IMR-90 (cell line): ENCODE measurements around the gene TM4SF4. TPM values are rescaled to one million over a fixed set of nuclear protein-coding genes. Genes with fewer than 3 reads are reported as not detected.

Experiments
- ATAC-seq: fragments of 200-7000 bp; cut with Tn5 transposase; 2 replicates; pipeline ENCODE4 v1.9.1; 2020; ENCODE audit warnings: low read depth, mild to moderate bottlenecking, moderate library complexity
- BruUV-seq: library from RNA; stranded (reverse); fragments of 400-500 nt; replicated peaks from 2 replicates; lab custom pipeline; 2021; lab: Mats Ljungman, UMichigan
- CTCF ChIA-PET: fragments of 300-600 bp; formaldehyde crosslinking; extraction: SDS; loops from one replicate; lab custom pipeline; 2021; ENCODE audit warnings: antibody characterized with exemption; lab: Yijun Ruan, JAX
- POLR2A ChIA-PET: fragments of 300-600 bp; sonication (Branson Sonifier 250); formaldehyde crosslinking; loops from one replicate; lab custom pipeline; 2022; ENCODE audit warnings: antibody characterized with exemption; ENCODE audit not compliant: unreplicated experiment; lab: Charles Lee
- DNase-seq: peaks from one replicate; pipeline ENCODE4 v3.0.0; 2013
- H2AFZ ChIP-seq: replicated peaks from 2 replicates; pipeline ENCODE3; 2013; ENCODE audit warnings: low read length, mild to moderate bottlenecking; ENCODE audit not compliant: poor library complexity
- H2AK5ac ChIP-seq: 2 replicates; pipeline ENCODE4 v1.6.1; 2013; ENCODE audit warnings: low read depth, low read length, inconsistent platforms
- H2AK9ac ChIP-seq: replicated peaks from 2 replicates; pipeline ENCODE3; 2013; ENCODE audit warnings: mild to moderate bottlenecking, low read depth, low read length, moderate library complexity; ENCODE audit not compliant: poor library complexity
- H2BK120ac ChIP-seq: 2 replicates; pipeline ENCODE4 v1.6.1; 2013; ENCODE audit warnings: low read depth, low read length, inconsistent platforms
- H2BK15ac ChIP-seq: 3 replicates; pipeline ENCODE4 v1.6.1; 2013; ENCODE audit warnings: low read depth, low read length, inconsistent platforms
- H2BK20ac ChIP-seq: 2 replicates; pipeline ENCODE4 v1.6.1; 2013; ENCODE audit warnings: low read depth, mild to moderate bottlenecking, inconsistent platforms, low read length, moderate library complexity
- H2BK5ac ChIP-seq: 2 replicates; pipeline ENCODE4 v1.6.1; 2013; ENCODE audit warnings: mild to moderate bottlenecking, low read depth, low read length, inconsistent platforms; ENCODE audit not compliant: poor library complexity, severe bottlenecking
- H3K14ac ChIP-seq: replicated peaks from 2 replicates; pipeline ENCODE4 v1.6.1; 2013; ENCODE audit warnings: low read depth, low read length, inconsistent platforms
- H3K18ac ChIP-seq: 2 replicates; pipeline ENCODE4 v1.6.1; 2013; ENCODE audit warnings: low read depth, low read length, control low read depth
- H3K23ac ChIP-seq: 2 replicates; pipeline ENCODE4 v1.6.1; 2013; ENCODE audit warnings: low read depth, low read length, inconsistent platforms
- H3K27ac ChIP-seq: 2 replicates; pipeline ENCODE4 v1.5.1; 2013; ENCODE audit warnings: mild to moderate bottlenecking, control low read depth, low read length; ENCODE audit not compliant: insufficient read depth
- H3K27me3 ChIP-seq: 2 replicates; pipeline ENCODE4 v1.6.1; 2013; ENCODE audit warnings: low read length; ENCODE audit not compliant: control insufficient read depth, insufficient read depth
- H3K36me3 ChIP-seq: 2 replicates; pipeline ENCODE4 v1.6.1; 2013; ENCODE audit warnings: low read length, mixed read lengths; ENCODE audit not compliant: control insufficient read depth, insufficient read depth
- H3K4ac ChIP-seq: 2 replicates; pipeline ENCODE4 v1.6.1; 2013; ENCODE audit warnings: low read depth, low read length, inconsistent platforms
- H3K4me1 ChIP-seq: 2 replicates; pipeline ENCODE4 v1.6.1; 2013; ENCODE audit warnings: low read length, mixed read lengths; ENCODE audit not compliant: control insufficient read depth, insufficient read depth
- H3K4me2 ChIP-seq: 2 replicates; pipeline ENCODE4 v1.6.1; 2013; ENCODE audit warnings: low read depth, mild to moderate bottlenecking, control low read depth, low read length, moderate library complexity
- H3K4me3 ChIP-seq: 2 replicates; pipeline ENCODE4 v1.5.1; 2013; ENCODE audit warnings: low read depth, mild to moderate bottlenecking, control low read depth, low read length, moderate library complexity; ENCODE audit not compliant: insufficient read depth
- H3K56ac ChIP-seq: 2 replicates; pipeline ENCODE4 v1.6.1; 2013; ENCODE audit warnings: low read length, inconsistent platforms; ENCODE audit not compliant: insufficient read depth; ENCODE audit errors: extremely low read depth
- H3K79me1 ChIP-seq, 2 experiments: 2 replicates each; pipeline ENCODE4 v1.6.1; 2013; ENCODE audit warnings: low read length in 2 of 2, inconsistent platforms in 1 of 2, low read depth in 1 of 2
- H3K9ac ChIP-seq: 2 replicates; pipeline ENCODE4 v1.6.1; 2013; ENCODE audit warnings: low read depth, low read length, control low read depth
- H3K9me1 ChIP-seq: 2 replicates; pipeline ENCODE4 v1.6.1; 2013; ENCODE audit warnings: low read length, inconsistent platforms; ENCODE audit not compliant: insufficient read depth
- H3K9me3 ChIP-seq: 2 replicates; pipeline ENCODE4 v1.6.1; 2013; ENCODE audit warnings: low read length; ENCODE audit not compliant: control insufficient read depth, insufficient read depth
- H4K20me1 ChIP-seq: 2 replicates; pipeline ENCODE4 v1.6.1; 2013; ENCODE audit warnings: low read length, inconsistent platforms; ENCODE audit not compliant: insufficient read depth
- H4K5ac ChIP-seq: 2 replicates; pipeline ENCODE4 v1.6.1; 2013; ENCODE audit warnings: mild to moderate bottlenecking, low read depth, low read length, control low read depth
- H4K8ac ChIP-seq, 2 experiments: 2 replicates each; pipeline ENCODE4 v1.6.1; 2013; ENCODE audit warnings: low read depth in 2 of 2, low read length in 2 of 2, control low read depth in 1 of 2, inconsistent platforms in 1 of 2
- H4K91ac ChIP-seq: 2 replicates; pipeline ENCODE4 v1.6.1; 2013; ENCODE audit warnings: low read depth, low read length, inconsistent platforms; ENCODE audit not compliant: insufficient read depth
- BHLHE40 ChIP-seq: fragments of 150-350 bp; IDR thresholded peaks from 2 replicates; pipeline ENCODE4 v1.6.1; 2016; ENCODE audit warnings: mild to moderate bottlenecking, low read depth, low read length
- CEBPB ChIP-seq: IDR thresholded peaks from 2 replicates; pipeline ENCODE4 v1.6.1; 2012; ENCODE audit warnings: low read depth, low read length, improper control_type of control experiment
- CHD1 ChIP-seq: IDR thresholded peaks from 2 replicates; pipeline ENCODE4 v1.6.1; 2012; ENCODE audit warnings: low read depth, low read length, improper control_type of control experiment
- CTCF ChIP-seq: conservative IDR thresholded peaks from 2 replicates; pipeline ENCODE4 v1.5.1; 2012; ENCODE audit warnings: mild to moderate bottlenecking, low read depth, low read length, improper control_type of control experiment
- MAFK ChIP-seq: IDR thresholded peaks from 2 replicates; pipeline ENCODE4 v1.6.1; 2012; ENCODE audit warnings: low read depth, low read length, improper control_type of control experiment
- MXI1 ChIP-seq: IDR thresholded peaks from 2 replicates; pipeline ENCODE4 v1.6.1; 2012; ENCODE audit warnings: low read depth, mild to moderate bottlenecking, low read length, moderate library complexity, borderline replicate concordance
- NFE2L2 ChIP-seq: fragments of 150-350 bp; IDR thresholded peaks from 2 replicates; pipeline ENCODE4 v1.6.1; 2016; ENCODE audit warnings: low read depth, mild to moderate bottlenecking, low read length
- RFX5 ChIP-seq: IDR thresholded peaks from 2 replicates; pipeline ENCODE4 v1.8.0; 2012; ENCODE audit warnings: low read depth, mild to moderate bottlenecking, low read length, moderate library complexity
- WGBS, 2 experiments: methylation state at CpG; one replicate each; pipeline versions ENCODE4 v1.1.5 to v1.1.7; 2013; ENCODE audit warnings: missing lambda C conversion rate in 2 of 2; ENCODE audit not compliant: insufficient read length in 1 of 2; ENCODE audit errors: extremely low coverage in 2 of 2; 5-methylcytosine and 5-hydroxymethylcytosine counted together
- dilution Hi-C: fragments of 300-500 bp; cut with HindIII; formaldehyde crosslinking; loops from one replicate; pipeline ENCODE4 v1.14.3; 2018; ENCODE audit warnings: low sequenced_read_pairs; ENCODE audit not compliant: unreplicated experiment
- in situ Hi-C: fragments of 300-500 bp; cut with MboI; formaldehyde crosslinking; loops from 3 replicates; pipeline ENCODE4 v1.14.3; 2019; ENCODE audit warnings: low sequenced_read_pairs, inconsistent platforms, mixed read lengths
- intact Hi-C: fragments of 100-400 bp; cut with micrococcal nuclease; formaldehyde crosslinking; loops from 2 replicates; pipeline ENCODE4 v1.10.0; 2022
- polyA plus RNA-seq, 3 experiments: library from polyadenylated mRNA; depleted of rRNA; stranded (reverse); fragments of >200 nt; gene quantifications; 2 replicates each; pipeline ENCODE4 v1.2.3, GENCODE V29; 2012; ENCODE audit warnings: low replicate concordance in 1 of 3
- total RNA-seq: library from RNA; depleted of rRNA; stranded (reverse); fragments of >200 nt; gene quantifications from 2 replicates; pipeline ENCODE4 v1.2.3, GENCODE V29; 2012

The TM4SF4 gene
- total and polyA plus RNA-seq, 2 of the 4 experiments (the other 2 are of a cell fraction) = 0.60 to 1.6 TPM

- peak overlapping the region; percentile 77 for H2AFZ ChIP-seq
Measured at GRCh38 chr3:149465351-149465883, 9.1 kb upstream of the TM4SF4 start.

More at GRCh38 chr3:149465351-149465883, 9.1 kb upstream of the TM4SF4 start:
- Histone ChIP-seq H3K4me3 (no peak overlapping the region), H3K36me3 (no peaks in the 10 kb centered on the region), H3K9ac (peak overlapping the region; percentile 28; the same call in 1 of the 2 replicates), H3K4me2 (no peak overlapping the region), H3K23ac (peak overlapping the region; percentile 72; the same call in 1 of the 2 replicates), H3K9me3 (no peaks in the 10 kb centered on the region), H2BK5ac (peak overlapping the region; percentile 85), H3K18ac (peak overlapping the region; percentile 99), H4K5ac (peak overlapping the region; percentile 95), H4K91ac (peak overlapping the region; percentile 88), H3K9me1 (peaks cover 20% of the 10 kb centered on the region), H3K14ac (peak overlapping the region; percentile 99), H3K79me1 (0 out of 4 replicates have a peak, but pooled peaks cover 0 to 5% of the 10 kb centered on the region in 2 experiments), H2AK5ac (peak overlapping the region; percentile 99), H3K27me3 (no peaks in the 10 kb centered on the region), H3K4me1 (peaks cover 27% of the 10 kb centered on the region), H3K4ac (peak overlapping the region; percentile 99), H2BK120ac (peak overlapping the region; percentile 98), H4K20me1 (no peaks in the 10 kb centered on the region), H3K27ac (peak overlapping the region; percentile 90), H4K8ac (peak overlapping the region; percentile 80 to 82; a peak in 3 of 4 replicates), H2AK9ac (peak overlapping the region; percentile 95), H2BK15ac (peak overlapping the region; percentile 83; the same call in 2 of the 3 replicates), H2BK20ac (peak overlapping the region; percentile 99), H3K56ac (peak overlapping the region; percentile 54; the same call in 1 of the 2 replicates)
- no peak for TF ChIP-seq NFE2L2
- TF ChIP-seq MXI1 = no peak
- TF ChIP-seq RFX5 = no peak
- TF ChIP-seq CHD1 = no peak
- no peak for TF ChIP-seq BHLHE40
- TF ChIP-seq CTCF = no peak
- no peak for TF ChIP-seq CEBPB
- TF ChIP-seq MAFK = no peak
- ATAC-seq = no peak
- 70% methylated on average over 2 of the region's 10 CpGs; no CpG with 5 or more reads in 1 of the 2 experiments for WGBS, 2 experiments
- dilution Hi-C loops (no loop called here), intact Hi-C loops (no loop called here), in situ Hi-C loops (no loop called here)
- ChIA-PET POLR2A (no interaction called here), CTCF (interaction anchor here (0.7 kb wide), 1 partner anchor 14 kb away, joined by 3 read pairs; no protein-coding TSS in a partner anchor)
- no peak for DNase-seq
- BruUV-seq = no TSS peak
